ENCODE measurements around the gene POU2AF3. TPM values are rescaled to one million over a fixed set of nuclear protein-coding genes. Genes with fewer than 3 reads are reported as not detected.

POU2AF3 gene
- total RNA-seq, 6 experiments from 2014 or later: 0.39 to 0.86 (median 0.52) TPM

DNA sequence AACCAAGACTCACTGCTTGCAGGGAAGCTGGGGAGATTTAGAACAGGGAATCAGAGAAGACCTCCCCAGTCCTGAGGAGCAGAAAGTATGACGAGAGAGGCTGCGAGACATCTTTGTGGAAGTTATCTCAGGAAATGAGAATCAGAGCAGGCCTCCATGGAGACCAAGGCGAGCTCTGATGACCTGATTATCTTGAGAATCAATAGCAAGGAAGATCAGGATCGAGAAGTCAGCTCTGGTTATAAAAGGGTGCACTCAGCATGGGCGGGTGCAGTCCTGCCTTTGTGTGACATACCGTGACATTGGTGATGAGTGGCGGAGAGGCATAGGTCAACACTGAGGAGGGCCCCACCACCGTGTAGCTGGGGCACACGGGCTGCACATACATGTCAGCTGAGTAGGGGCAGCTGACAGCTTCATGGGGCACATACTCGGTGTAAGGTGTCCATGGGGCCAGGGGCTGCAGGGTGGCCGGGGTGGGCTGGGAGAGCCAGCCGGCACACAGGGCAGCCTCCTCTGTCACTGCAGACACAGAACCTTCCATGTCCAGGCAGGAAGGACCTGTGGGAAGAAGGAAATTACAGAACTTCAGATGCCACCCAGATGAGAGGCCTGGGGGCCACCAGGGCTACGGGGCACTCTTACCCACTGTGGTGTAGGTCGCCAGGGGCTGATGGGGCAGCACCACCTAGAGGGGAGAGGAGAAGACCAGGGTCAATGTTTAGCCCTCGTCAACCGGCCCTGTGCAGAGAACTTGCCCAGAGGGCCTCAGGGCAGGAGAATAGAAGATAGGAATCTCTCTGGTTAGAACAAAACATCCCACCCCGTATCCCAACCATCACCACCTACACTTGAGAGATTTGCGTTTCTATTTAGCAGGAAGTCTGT is 59.0 kb downstream of the POU2AF3 start:
- Histone ChIP-seq H3K27ac (no peak overlapping the region), H3K4me3 (no peak overlapping the region), H3K9me3 (no peaks in the 10 kb centered on the region), H3K4me1 (peaks cover 0 to 29% (median 6%) of the 10 kb centered on the region in 4 donors), H3K36me3 (no peaks in the 10 kb centered on the region), H3K27me3 (no peaks in the 10 kb centered on the region)
- no peak for ATAC-seq
- 76% methylated on average over 4 of the region's 18 CpGs for WGBS (ENCODE audit: insufficient coverage, low coverage, low lambda C conversion rate, missing lambda C conversion rate)
- TF ChIP-seq POLR2A (IDR thresholded peaks at IDR 0.05): no peak
- TF ChIP-seq, protein P1, sequence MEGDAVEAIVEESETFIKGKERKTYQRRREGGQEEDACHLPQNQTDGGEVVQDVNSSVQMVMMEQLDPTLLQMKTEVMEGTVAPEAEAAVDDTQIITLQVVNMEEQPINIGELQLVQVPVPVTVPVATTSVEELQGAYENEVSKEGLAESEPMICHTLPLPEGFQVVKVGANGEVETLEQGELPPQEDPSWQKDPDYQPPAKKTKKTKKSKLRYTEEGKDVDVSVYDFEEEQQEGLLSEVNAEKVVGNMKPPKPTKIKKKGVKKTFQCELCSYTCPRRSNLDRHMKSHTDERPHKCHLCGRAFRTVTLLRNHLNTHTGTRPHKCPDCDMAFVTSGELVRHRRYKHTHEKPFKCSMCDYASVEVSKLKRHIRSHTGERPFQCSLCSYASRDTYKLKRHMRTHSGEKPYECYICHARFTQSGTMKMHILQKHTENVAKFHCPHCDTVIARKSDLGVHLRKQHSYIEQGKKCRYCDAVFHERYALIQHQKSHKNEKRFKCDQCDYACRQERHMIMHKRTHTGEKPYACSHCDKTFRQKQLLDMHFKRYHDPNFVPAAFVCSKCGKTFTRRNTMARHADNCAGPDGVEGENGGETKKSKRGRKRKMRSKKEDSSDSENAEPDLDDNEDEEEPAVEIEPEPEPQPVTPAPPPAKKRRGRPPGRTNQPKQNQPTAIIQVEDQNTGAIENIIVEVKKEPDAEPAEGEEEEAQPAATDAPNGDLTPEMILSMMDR (IDR thresholded peaks at IDR 0.05): no peak
- DNase-seq: no peak
- intact Hi-C loops (cut with DNase I): no loop called here

Small RNA genes lying within 50 kb of the gene (microRNA-seq; reads per million reads assigned to microRNA genes)
- 0 reads per million in 2 donors for gene MIR4491

Small RNA genes lying within 50 kb of the gene (small RNA-seq; reads per million reads assigned to genes)
- 0 reads per million in 2 experiments for gene MIR4491

Other genes with a start within 250 kb of the POU2AF3 start
- not detected for gene POU2AF2, start 52.8 kb upstream of the POU2AF3 start, total RNA-seq
- 1 to 10 TPM in 2 of 6 experiments, under 1 TPM in 4; 0.06 to 2.4 (median 0.63) TPM for gene POU2AF1, start 80.7 kb downstream of the POU2AF3 start, total RNA-seq
- gene BTG4, start 213.8 kb downstream of the POU2AF3 start, total RNA-seq: not detected
- gene HOATZ, start 216.2 kb downstream of the POU2AF3 start, total RNA-seq: not detected
- gene LAYN, start 242.2 kb downstream of the POU2AF3 start, total RNA-seq: 1 to 10 TPM in 1 of 6 experiments, under 1 TPM in 5; 0.19 to 2.0 (median 0.59) TPM